CD4-positive, alpha-beta T cell treated with Interferon alpha-2 for 1 hour (primary cell): Measurements from ENCODE around the gene ADAMTSL3.
"Not testable (repeated sequence)": the region's sequence is repeated elsewhere in the genome, so short reads cannot be mapped to it uniquely, and the experiment has no call there.

Experiments used
- DNase-seq, 2 donors: peaks; one replicate each; pipeline ENCODE4 v3.0.0-alpha.2; 2020 to 2022

The ADAMTSL3 gene

DNA sequence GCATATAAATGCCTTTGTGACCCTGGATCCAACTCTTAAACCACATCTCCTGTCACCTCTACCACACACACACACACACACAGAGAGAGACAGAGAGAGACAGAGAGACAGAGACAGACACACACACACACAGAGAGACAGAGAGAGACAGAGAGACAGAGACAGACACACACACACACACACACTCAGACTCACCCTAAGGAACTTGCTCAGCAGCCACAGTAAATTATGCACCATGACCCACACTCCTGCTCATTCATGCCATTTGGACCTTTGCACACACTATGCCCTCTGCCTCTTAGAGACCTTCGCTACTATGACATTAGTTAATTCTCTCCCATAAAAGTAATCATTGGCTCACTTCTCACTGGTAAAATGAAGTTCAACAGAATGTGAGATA, 275.7 kb downstream of the ADAMTSL3 start:
- DNase-seq: no peak

DNA sequence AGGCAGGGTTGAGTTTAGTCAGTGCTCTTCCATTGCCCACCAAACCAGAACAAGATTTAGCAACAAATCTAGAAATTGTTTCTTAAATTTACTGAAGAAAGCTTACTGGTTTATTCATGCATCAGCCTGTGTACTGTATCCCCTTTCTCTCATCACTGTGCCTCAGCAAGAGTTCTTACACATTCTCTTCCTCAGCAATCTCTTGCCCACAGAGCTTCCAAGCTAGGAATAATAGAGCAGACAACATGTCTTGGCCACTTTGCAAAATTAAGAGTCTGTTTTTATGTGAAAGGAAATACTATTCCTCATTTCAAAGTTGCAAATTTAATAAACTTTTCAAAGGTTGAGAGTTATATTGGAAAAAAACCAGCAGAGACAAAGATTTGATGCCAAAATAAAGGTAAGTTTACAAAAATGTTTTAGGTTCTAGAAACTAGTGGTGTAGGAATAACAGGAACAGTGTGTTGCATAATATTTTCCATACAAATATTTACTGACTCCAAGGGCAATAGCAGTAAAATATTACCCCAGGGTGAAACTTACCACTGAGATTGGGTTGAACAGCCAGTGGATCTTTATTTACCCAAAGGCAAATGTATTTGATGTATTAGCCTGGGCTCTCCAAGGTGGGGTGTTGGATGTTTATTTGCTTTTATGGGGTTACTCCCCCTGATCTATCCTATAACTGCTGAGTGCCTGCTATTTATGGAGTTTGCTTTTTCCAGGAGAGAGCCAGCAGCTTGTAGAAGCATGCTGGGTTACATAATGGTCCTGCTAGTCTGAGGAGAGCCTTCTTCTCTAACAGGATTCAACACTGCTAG, 276.7 kb downstream of the ADAMTSL3 start:
- no peak for DNase-seq

DNA sequence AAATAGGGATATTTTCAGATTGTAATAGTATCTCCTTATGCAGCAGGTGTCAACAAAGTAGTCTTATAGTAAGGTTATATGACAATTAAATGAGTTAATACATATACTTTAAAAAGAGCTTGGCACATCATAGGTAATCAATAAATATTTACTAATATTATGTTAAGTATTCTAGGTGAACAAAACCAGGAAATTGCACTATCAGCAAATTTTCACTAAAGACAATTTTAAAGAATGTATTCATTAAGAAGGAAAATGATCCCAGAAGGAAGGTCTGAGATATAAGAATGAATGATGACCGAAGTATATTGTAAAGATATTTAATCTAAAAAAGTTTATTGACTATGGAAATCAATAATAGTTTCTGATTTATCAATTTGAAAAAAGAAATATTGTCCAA, 281.9 kb downstream of the ADAMTSL3 start:
- no peak for DNase-seq

DNA sequence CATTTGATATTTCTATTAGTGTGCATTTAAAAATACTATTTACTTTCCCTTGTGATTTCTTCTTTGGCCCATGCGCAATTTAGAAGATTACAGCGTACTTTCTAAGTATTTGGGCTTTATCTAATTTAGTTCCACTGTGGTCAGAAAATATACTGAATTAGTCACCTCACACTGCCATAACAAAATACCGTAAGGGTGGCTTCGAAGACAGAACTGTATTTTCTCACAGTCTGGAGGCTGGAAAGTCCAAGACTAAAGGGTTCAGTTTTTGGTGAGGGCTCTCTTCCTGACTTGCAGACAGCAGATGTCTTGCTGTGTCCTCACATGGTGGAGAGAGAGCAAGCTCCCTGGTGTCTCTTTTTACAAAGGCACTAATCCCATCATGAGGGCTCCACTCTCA, 286.2 kb downstream of the ADAMTSL3 start:
- no peak for DNase-seq

DNA sequence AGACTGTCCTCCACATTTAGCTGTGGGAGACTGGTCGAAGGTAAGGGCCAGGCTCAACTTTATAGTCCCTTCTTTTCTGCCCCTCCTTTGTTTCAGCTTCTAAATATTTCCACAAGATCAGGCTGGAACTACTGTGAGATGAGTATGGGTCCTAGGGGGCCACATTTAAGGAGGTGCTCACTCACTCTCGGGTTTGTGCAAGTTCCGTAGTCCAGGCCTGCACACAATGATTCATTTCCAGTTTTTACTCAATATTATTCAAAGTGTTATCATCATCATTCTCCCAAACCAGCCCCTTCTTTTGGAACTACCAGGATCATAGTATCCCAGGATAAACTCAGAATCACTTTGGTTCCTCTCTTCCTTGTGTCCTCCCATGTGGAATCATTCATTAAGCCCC, 289.1 kb downstream of the ADAMTSL3 start:
- no peak for DNase-seq

DNA sequence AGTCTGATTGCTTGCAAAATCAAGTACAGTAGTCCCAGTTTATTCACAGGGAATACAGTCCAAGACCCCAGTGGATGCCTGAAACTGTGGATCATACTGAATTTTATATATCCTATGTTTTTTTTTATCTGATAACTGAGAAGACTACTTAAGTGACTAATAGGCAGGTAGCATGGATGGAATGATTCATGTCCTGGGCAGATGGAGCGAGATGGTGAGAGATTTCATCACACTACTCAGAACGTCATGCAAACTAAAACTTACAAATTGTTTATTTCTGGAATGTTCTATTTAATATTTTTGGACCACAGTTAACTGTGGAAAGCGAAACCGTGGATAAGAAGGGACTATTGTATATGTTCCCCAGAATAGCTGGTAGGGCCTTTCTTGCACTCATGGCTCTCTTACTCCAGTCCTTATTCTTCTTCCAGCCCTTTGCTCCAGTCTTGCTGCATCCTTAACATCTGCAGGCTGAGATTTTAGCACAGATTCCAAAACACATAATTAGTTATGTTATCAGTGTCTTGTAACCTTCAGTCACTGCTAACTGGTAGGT, 290.0 kb downstream of the ADAMTSL3 start:
- DNase-seq: no peak

DNA sequence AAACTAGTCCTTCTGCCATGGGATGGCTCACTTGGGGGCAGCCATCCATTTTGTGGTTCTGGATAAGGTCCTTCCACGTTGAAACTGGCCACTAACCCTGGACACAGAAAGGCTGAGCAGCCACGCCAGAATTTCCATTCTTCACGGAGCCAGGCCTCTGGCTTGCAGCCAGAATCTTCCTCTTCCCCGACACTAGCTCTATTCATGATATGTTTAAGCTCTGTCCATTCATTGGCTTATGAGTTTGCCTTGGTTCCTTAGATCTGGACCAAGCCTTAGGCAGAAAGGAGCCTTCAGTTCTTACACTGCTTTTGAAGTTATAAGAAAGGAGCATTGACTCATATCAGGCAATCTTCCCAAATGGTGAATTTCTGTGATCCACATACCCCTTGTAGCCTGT, 293.2 kb downstream of the ADAMTSL3 start:
- no peak for DNase-seq

DNA sequence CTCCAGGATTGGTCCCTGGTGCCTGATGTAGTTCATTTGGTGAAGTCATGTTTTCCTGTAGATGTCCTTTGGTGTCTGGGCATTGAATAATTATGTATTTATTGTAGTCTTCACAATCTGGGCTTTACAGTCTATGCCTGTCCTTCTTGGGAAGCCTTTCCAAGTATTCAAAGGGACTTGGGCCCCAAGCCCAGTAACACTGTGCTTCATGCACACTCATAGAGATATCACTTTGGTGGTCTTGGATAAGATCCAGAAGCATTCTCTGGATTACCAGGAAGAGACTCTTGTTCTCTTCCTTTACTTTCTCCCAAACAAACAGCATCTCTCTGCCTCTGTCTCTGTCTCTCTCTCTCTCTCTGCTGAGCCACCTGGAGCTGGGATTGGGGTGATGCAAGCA, 300.6 kb downstream of the ADAMTSL3 start:
- no peak for DNase-seq

DNA sequence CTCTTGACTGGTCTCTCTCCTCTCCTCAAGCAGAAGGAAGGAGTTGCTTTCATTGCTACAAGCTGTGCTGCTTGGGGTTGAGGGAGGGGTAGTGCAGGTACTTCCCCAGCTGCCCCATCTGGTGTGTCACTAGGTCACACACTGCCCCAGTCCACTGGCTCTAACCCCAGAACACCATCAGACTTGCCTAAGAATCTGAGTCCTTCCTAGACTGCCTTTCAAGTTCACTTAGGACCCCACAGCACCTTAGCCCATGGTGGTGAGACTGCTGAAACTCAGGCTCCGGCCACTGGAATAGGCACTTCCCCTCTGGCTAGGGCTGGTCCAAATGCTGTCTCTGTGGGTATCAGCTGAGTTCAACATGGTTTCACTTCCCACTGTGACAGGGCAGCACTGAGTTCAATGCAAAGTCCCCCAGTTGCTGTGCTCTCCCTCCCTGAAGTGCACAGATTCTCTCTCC, 301.9 kb downstream of the ADAMTSL3 start:
- peak in 1 of 2 donors; percentile 4 for DNase-seq

DNA sequence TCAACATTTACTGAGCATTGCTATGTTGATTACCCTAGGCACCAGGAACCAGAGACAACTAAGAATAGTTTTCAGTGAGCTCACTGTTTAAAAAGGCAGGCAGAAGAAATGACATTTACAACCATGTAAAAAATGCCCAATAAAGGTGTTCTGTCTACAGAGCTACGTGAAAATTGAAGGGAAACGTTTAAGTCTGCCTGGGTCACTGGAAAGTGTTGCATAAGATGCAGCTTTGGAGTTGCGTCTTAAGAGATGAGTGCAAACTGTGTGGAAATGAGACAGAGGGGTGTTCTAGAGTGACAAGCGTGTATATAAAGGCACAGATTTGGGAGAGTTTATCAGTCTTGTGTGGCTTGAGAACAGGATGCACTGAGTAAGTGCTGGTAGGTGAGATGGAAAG, 303.0 kb downstream of the ADAMTSL3 start:
- DNase-seq: no peak

DNA sequence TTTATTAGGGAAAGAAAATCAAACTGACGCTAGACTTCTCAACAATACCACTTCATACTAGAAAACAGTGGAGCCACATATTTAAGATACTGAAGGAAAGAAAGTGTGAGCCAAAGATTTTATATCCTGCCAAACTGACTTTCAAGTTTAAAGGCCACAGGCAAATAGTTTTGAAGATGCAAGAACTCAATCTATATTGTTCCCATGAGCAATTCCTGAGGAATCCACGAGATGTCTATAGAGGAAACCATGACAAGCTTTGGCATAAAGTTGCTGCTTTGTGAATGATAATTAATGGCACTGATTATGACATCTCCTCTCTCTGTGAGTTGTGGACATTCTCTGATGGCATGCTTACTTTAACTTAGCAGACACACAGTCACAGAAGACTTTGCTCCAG, 305.6 kb downstream of the ADAMTSL3 start:
- no peak for DNase-seq

DNA sequence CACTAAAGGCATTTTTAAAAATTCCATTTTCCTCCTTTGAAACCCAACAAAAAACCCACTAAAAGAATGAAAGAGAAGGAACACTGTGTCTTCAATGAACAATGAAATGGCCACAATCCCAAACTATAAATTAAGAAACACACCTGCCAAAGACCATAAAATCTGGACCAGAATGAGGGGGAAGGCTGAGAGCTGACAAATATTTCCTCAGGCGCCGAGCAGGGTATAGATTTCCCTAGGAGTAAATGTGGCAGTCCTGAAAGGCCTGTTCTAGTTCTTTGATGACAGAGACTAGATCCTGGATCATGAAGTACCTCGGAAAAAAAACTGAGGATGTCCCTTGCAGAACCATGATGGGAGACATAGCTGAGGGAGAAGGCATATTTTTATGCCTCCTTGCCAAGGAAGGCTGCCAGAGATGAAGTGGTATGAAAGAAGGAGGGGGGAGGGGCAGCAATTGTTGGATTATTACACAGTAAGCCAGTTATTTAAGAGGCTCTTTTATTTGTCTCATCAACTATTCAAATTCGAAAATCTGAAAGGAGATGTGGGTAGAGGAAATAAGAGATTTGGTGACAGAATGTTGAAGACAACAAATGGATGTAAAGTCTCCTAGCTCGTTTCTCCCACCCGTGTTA, 306.4 kb downstream of the ADAMTSL3 start:
- no peak for DNase-seq

DNA sequence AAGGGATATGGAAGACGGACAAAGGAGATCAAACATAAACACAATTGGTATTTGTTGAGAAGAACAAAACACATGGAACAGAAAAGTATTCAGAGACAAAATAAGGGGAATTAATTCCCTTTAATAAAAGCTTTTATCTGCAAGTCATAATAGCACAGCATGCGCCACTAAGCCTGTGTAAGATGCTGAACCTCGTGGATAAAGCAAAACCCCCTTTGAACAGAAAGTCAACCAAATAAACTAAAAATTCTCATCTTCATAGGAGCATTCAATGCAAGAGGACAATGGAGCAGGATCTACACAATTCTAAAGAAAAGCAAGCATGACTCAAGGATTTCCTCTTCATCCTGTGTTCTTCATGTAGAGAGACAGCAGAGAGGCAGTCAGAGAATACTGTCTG, 307.4 kb downstream of the ADAMTSL3 start:
- DNase-seq: no peak

DNA sequence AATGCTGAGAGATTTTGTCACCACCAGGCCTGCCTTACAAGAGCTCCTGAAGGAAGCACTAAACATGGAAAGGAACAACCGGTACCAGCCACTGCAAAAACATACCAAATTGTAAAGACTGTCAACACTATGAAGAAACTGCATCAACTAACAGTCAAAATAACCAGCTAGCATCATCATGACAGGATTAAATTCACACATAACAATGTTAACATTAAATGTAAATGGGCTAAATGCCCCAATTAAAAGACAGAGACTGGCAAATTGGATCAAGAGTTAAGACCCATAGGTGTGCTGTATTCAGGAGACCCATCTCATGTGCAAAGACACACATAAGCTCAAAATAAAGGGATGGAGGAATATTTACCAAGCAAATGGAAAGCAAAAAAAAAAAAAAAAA, 311.0 kb downstream of the ADAMTSL3 start:
- not testable (repeated sequence) for DNase-seq

DNA sequence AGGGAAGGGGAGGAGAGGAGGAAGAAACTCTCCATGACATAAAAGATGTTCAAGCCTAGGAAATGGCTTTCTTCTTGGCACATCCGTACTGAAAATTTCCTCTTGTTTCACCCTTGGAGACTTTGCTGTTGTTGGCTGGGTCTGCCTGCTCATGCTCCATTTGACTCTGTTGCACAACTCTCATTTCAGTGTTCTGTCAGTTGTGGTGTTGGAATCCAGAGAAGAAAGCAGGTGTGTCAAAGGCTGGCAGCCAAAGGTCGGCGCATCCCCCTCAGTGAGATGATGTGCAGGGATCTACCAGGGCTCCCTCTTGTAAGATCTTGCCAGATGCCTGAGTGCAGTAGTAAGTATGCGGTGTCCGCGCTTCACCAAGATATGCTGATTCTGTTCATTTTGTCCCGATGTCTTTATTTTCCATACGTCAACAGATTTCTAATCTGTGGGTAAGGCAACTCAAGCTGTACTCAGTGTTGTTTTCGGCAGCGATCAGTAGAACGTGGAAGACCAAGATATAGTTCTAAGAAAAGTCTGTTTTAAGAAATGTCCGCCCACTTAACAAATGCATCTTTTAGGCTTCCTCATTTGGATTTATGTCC, 316.5 kb downstream of the ADAMTSL3 start:
- DNase-seq: no peak

DNA sequence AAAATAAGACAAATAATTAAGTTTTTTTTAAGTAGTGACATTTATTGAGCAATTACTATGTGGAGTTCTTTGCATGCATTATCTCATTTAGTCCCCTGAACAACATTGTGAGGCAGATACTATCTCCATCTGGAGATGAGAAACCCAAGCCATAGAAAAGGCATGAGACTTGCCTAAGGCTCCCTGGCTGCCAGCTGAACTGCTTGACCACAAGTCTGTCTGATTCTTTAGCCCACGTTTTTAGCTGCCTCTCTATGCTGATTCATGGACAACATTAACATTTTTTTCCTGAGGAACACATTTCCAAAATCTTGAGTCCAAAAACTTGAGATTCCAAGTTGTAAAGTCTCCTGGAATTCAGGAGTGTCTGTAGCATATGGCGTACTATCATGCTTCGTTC, 318.1 kb downstream of the ADAMTSL3 start:
- DNase-seq: no peak

DNA sequence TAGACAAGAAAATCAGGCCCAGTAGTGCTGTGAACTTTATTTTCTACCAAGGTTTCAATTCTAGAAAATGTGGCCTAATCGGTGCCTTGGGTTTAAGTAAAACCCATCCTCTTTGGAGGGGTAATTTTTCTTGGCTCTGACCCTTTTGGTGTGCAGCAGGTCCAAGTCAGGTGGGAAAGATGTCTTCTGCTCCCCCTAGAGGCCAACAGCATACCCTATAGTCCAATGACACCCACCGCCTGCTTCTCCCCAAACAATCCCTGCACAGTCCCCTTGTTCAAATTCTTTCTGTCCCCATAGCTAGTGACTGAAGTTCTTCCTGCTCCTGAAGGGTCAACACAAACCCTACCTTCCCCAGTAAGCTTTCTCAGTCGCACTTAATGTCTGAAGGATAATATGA, 319.9 kb downstream of the ADAMTSL3 start:
- DNase-seq: no peak

DNA sequence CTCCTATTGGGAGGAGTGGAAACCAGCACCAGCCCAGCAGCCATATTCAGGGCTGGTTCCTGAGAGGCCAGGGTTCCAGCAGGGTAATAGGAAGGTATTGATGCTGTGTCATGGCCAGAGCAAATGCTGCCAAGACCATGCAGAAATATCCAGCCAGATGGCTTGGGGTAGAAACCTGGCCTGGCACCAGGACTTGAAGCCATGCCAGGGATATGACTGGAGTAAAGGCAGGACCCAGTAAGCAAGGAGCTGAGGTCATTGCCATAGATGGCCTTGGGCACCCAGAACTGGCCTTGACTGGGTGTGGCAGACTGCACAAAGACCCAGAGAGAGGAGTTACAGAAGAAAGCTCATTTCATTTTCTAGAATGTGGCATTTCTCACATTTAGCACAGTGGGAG, 324.1 kb downstream of the ADAMTSL3 start:
- DNase-seq: no peak

DNA sequence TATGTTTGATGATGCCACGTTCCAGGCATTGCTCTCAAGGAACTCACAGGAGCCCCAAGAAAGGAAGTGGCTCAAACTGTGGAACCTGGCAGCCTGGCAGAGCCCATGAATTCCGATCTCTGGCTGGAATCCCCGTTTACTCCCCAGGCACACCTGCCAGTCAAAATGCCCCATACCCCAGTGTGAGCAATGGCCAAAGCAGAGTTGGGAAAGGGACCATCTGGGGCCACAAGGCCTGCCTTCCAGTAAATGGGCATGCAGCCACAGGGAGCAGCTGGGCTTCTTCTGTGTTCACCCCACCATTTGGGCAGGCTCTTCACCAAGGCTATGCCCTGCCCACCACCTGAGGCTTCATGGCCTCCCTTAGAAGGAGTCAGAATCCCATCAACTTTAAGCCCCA, 324.7 kb downstream of the ADAMTSL3 start:
- no peak for DNase-seq

DNA sequence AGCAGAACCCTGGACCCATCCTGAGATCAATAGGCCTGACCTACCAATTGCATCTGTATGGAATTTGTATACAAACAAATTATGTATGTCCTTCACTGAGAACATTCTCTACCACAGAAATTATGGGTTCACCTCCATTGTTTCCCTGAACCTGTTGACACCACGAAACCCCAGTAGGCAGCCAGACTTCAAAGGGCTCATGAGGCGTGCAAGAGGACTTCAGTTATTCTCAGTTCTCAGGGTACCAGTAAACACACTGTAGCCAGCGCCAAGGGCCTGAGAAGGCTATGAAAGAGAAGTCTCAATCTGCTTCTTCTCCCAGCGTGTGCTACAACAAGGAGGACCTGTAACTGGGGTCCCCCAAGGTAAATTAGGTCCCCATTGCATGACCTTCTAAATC, 326.7 kb downstream of the ADAMTSL3 start:
- no peak for DNase-seq

DNA sequence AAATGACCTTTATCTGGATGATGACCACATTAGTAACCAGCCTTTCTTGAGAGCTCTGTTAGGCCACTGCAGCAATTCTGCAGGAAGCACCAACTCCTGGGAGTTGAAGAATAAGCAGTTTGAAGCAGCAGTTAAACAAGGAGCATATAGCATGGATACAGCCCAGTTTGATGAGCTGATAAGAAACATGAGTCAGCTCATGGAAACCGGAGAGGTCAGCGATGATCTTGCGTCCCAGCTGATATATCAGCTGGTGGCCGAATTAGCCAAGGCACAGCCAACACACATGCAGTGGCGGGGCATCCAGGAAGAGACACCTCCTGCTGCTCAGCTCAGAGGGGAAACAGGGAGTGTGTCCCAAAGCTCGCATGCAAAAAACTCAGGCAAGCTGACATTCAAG, 328.8 kb downstream of the ADAMTSL3 start:
- no peak for DNase-seq

DNA sequence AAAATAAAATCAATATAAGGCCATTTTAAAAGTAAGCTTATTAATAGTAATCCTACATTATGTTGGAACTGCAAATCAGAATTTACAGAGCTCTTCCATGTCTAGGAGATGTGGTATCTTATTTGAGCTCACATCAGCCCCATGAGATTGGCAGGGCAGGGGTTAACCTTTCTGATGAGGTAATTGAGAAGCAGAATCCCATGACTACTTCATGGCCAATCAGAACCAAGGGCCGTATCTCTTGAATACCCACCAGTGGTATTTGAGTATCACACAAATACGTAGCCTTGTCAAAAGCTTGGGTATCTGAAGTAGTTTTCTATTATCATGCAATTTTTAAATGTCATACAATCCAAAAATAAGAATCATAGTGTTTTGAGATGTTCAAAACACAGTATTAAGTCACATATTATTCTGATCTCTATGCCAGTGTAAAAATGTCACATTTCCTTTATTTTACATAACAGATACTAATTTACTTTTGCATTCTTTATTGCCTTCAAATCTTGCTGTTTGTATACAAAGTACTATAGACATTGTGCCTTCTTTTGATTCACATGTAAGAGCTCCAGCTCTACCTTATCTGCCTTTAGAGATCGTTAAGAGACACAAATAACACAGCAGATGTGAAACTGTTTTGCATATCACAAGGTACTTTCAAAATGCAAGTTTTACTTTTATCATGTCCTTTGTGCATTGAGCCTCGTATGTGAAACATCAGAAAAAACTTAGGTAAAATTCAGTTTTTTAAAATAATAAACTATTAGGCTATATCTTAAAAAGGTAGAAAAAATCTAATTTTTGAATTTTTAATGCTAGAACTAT, 329.9 kb downstream of the ADAMTSL3 start:
- DNase-seq: no peak

DNA sequence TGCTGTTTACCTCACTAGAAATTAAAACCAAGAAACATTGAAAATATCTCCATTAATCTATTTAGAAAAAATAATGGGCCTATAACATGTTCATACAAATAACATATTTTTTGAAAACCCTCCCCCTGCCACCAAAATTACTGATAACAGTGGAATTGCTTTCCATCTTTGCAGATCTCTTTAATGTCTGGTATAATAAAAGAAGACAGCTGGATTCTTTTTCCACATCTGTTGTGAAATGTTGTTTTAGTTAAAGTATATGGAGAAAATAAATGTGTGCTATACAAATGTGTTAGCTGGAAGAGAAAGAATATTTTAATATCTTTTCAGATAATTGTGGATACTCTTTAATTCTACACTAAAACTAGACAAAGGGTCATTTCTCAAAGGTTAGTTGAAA, 330.7 kb downstream of the ADAMTSL3 start:
- no peak for DNase-seq
